Skeletal muscle satellite cell (primary cell): ENCODE results near the gene SOS1.
A peak's percentile ranks its signal among the peaks of the same experiment; 100 is the strongest.

ENCODE experiments used
- H3K27me3 ChIP-seq: 2 replicates; pipeline ENCODE4 v1.7.0; 2013; ENCODE audit warnings: low read length; ENCODE audit not compliant: control insufficient read depth, insufficient read depth
- H3K36me3 ChIP-seq: 2 replicates; pipeline ENCODE4 v1.7.0; 2013; ENCODE audit warnings: mild to moderate bottlenecking, control low read depth, low read length; ENCODE audit not compliant: insufficient read depth
- H3K4me1 ChIP-seq: 2 replicates; pipeline ENCODE4 v1.7.0; 2013; ENCODE audit warnings: low read length; ENCODE audit not compliant: control insufficient read depth, insufficient read depth
- H3K4me2 ChIP-seq: 2 replicates; pipeline ENCODE4 v1.7.0; 2013; ENCODE audit warnings: mild to moderate bottlenecking, low read length
- H3K4me3 ChIP-seq: 2 replicates; pipeline ENCODE4 v1.7.0; 2013; ENCODE audit warnings: low read length
- H3K9ac ChIP-seq: 2 replicates; pipeline ENCODE4 v1.7.0; 2013; ENCODE audit warnings: mild to moderate bottlenecking, low read depth, low read length, moderate library complexity
- H3K9me3 ChIP-seq: replicated peaks from 2 replicates; pipeline ENCODE4 v1.7.0; 2013; ENCODE audit warnings: mild to moderate bottlenecking, control low read depth, low read length

The SOS1 gene

GRCh38 chr2:39119732-39120520 lies 925 bp downstream of the SOS1 start:
- Histone ChIP-seq H3K9ac (peak overlapping the region; percentile 85), H3K4me2 (peak overlapping the region; percentile 96), H3K9me3 (no peaks in the 10 kb centered on the region), H3K4me3 (peak overlapping the region; percentile 84), H3K4me1 (peaks cover 26% of the 10 kb centered on the region), H3K36me3 (no peaks in the 10 kb centered on the region), H3K27me3 (no peaks in the 10 kb centered on the region)

- Histone ChIP-seq H3K4me2 (peak overlapping the region; percentile 96), H3K9ac (peak overlapping the region; percentile 85), H3K27me3 (no peaks in the 10 kb centered on the region), H3K4me3 (peak overlapping the region; percentile 84), H3K9me3 (no peaks in the 10 kb centered on the region), H3K36me3 (no peaks in the 10 kb centered on the region), H3K4me1 (peaks cover 25% of the 10 kb centered on the region)
These were observed 1.9 kb downstream of the SOS1 start for GRCh38 chr2:39118786-39119499.

GRCh38 chr2:39115556-39115955 lies 5.3 kb downstream of the SOS1 start:
- Histone ChIP-seq H3K27me3 (no peaks in the 10 kb centered on the region), H3K9ac (no peak overlapping the region), H3K36me3 (peaks cover 3% of the 10 kb centered on the region), H3K9me3 (no peaks in the 10 kb centered on the region), H3K4me2 (no peak overlapping the region), H3K4me1 (peaks cover 12% of the 10 kb centered on the region), H3K4me3 (no peak overlapping the region)

GRCh38 chr2:39114771-39115170 lies 6.1 kb downstream of the SOS1 start:
- Histone ChIP-seq H3K4me1 (peaks cover 12% of the 10 kb centered on the region), H3K4me2 (no peak overlapping the region), H3K27me3 (no peaks in the 10 kb centered on the region), H3K4me3 (no peak overlapping the region), H3K36me3 (peaks cover 3% of the 10 kb centered on the region), H3K9me3 (no peaks in the 10 kb centered on the region), H3K9ac (no peak overlapping the region)

- H3K4me2 ChIP-seq = no peak overlapping the region
- H3K9ac ChIP-seq = no peak overlapping the region
- H3K36me3 ChIP-seq = peaks cover 3% of the 10 kb centered on the region
- peaks cover 6% of the 10 kb centered on the region for H3K4me1 ChIP-seq
- H3K9me3 ChIP-seq = no peaks in the 10 kb centered on the region
- no peak overlapping the region for H3K4me3 ChIP-seq
- H3K27me3 ChIP-seq = no peaks in the 10 kb centered on the region
These were observed 11.3 kb downstream of the SOS1 start for GRCh38 chr2:39109537-39109936.

GRCh38 chr2:39108377-39108776 lies 12.5 kb downstream of the SOS1 start:
- peaks cover 6% of the 10 kb centered on the region for H3K4me1 ChIP-seq
- H3K4me3 ChIP-seq = no peak overlapping the region
- no peaks in the 10 kb centered on the region for H3K27me3 ChIP-seq
- H3K9ac ChIP-seq = no peak overlapping the region
- no peaks in the 10 kb centered on the region for H3K9me3 ChIP-seq
- H3K4me2 ChIP-seq = no peak overlapping the region
- H3K36me3 ChIP-seq = peaks cover 3% of the 10 kb centered on the region

- H3K27me3 ChIP-seq = no peaks in the 10 kb centered on the region
- H3K36me3 ChIP-seq = peaks cover 3% of the 10 kb centered on the region
- H3K4me3 ChIP-seq = no peak overlapping the region
- H3K9ac ChIP-seq = no peak overlapping the region
- H3K4me2 ChIP-seq = no peak overlapping the region
- H3K4me1 ChIP-seq = peaks cover 6% of the 10 kb centered on the region
- no peaks in the 10 kb centered on the region for H3K9me3 ChIP-seq
These were observed 13.1 kb downstream of the SOS1 start for GRCh38 chr2:39107724-39108273.

- no peak overlapping the region for H3K9ac ChIP-seq
- H3K9me3 ChIP-seq = no peaks in the 10 kb centered on the region
- peak overlapping the region; percentile 17 for H3K4me2 ChIP-seq
- H3K27me3 ChIP-seq = no peaks in the 10 kb centered on the region
- H3K4me1 ChIP-seq = peaks cover 6% of the 10 kb centered on the region
- H3K4me3 ChIP-seq = no peak overlapping the region
- no peaks in the 10 kb centered on the region for H3K36me3 ChIP-seq
These were observed 13.7 kb downstream of the SOS1 start for GRCh38 chr2:39107156-39107555.

- no peak overlapping the region for H3K9ac ChIP-seq
- no peaks in the 10 kb centered on the region for H3K9me3 ChIP-seq
- no peaks in the 10 kb centered on the region for H3K36me3 ChIP-seq
- no peak overlapping the region for H3K4me2 ChIP-seq
- no peak overlapping the region for H3K4me3 ChIP-seq
- no peaks in the 10 kb centered on the region for H3K27me3 ChIP-seq
- H3K4me1 ChIP-seq = no peaks in the 10 kb centered on the region
These were observed 20.8 kb downstream of the SOS1 start for GRCh38 chr2:39099870-39100728.

- no peaks in the 10 kb centered on the region for H3K36me3 ChIP-seq
- H3K9me3 ChIP-seq = no peaks in the 10 kb centered on the region
- H3K9ac ChIP-seq = no peak overlapping the region
- no peak overlapping the region for H3K4me2 ChIP-seq
- no peak overlapping the region for H3K4me3 ChIP-seq
- H3K27me3 ChIP-seq = no peaks in the 10 kb centered on the region
- H3K4me1 ChIP-seq = no peaks in the 10 kb centered on the region
These were observed 21.5 kb downstream of the SOS1 start for GRCh38 chr2:39099310-39099869.

GRCh38 chr2:39095624-39096023 lies 25.2 kb downstream of the SOS1 start:
- no peak overlapping the region for H3K4me2 ChIP-seq
- H3K27me3 ChIP-seq = no peaks in the 10 kb centered on the region
- no peaks in the 10 kb centered on the region for H3K4me1 ChIP-seq
- H3K9ac ChIP-seq = no peak overlapping the region
- H3K4me3 ChIP-seq = no peak overlapping the region
- H3K9me3 ChIP-seq = no peaks in the 10 kb centered on the region
- H3K36me3 ChIP-seq = peaks cover 3% of the 10 kb centered on the region
